Colonic mucosa (tissue), 4 donors: ENCODE results near the gene THAP11. TPM values are rescaled to one million over a fixed set of nuclear protein-coding genes. Genes with fewer than 3 reads are reported as not detected.

Source experiments
- DNase-seq: peaks from one replicate; pipeline ENCODE4 v3.0.0-alpha.2; 2020
- H3K27ac ChIP-seq: fragments of 200-600 bp; one replicate; pipeline ENCODE4 v1.8.0; 2021
- H3K27me3 ChIP-seq: fragments of 200-600 bp; one replicate; pipeline ENCODE4 v1.8.0; 2021
- H3K36me3 ChIP-seq: fragments of 200-600 bp; one replicate; pipeline ENCODE4 v1.8.0; 2021
- H3K4me1 ChIP-seq: fragments of 200-600 bp; one replicate; pipeline ENCODE4 v1.8.0; 2021; ENCODE audit warnings: mild to moderate bottlenecking
- H3K4me3 ChIP-seq: fragments of 200-600 bp; one replicate; pipeline ENCODE4 v1.8.0; 2021
- H3K9ac ChIP-seq, 2 donors: one replicate each; pipeline ENCODE4 v1.7.0; 2013; ENCODE audit warnings: control low read depth in 2 of 2, low read depth in 2 of 2, low read length in 2 of 2
- H3K9me3 ChIP-seq: fragments of 200-600 bp; one replicate; pipeline ENCODE4 v1.8.0; 2021
- CTCF ChIP-seq: fragments of 200-600 bp; IDR thresholded peaks from one replicate; pipeline ENCODE4 v1.8.0; 2022; ENCODE audit warnings: antibody characterized with exemption, mild to moderate bottlenecking
- intact Hi-C: fragments of 100-400 bp; cut with DNase I; formaldehyde crosslinking; loops from one replicate; pipeline ENCODE4 v1.14.1; 2022
- total RNA-seq, 2 donors: library from RNA; stranded (reverse); fragmentation: NEBNext Ultra II Directional in 1 of 2; extraction: Animal tissue kit (Norgen Biotek cat#: 25700) in 1 of 2; gene quantifications; one replicate each; pipeline ENCODE4 v1.2.1, GENCODE V29; 2021
- donor health status: healthy.
- donor health status: DM: no; HTN: no; CAD: no.
- donor health status: DM: no; HTN: no; CAD: no.

The THAP11 gene
- total RNA-seq, 2 donors from 2014 or later = 22.0 to 33.2 TPM

- H3K36me3 ChIP-seq = peaks cover 35% of the 10 kb centered on the region
- no peak overlapping the region for H3K9ac ChIP-seq
- no peak for TF ChIP-seq CTCF
- DNase-seq = no peak
- no peak overlapping the region for H3K27ac ChIP-seq
- H3K4me3 ChIP-seq = no peak overlapping the region
- peaks cover 10% of the 10 kb centered on the region for H3K4me1 ChIP-seq
- no peaks in the 10 kb centered on the region for H3K9me3 ChIP-seq
- H3K27me3 ChIP-seq = no peaks in the 10 kb centered on the region
- intact Hi-C loops = no loop called here
Measured at GRCh38 chr16:67878846-67879245, 36.7 kb downstream of the THAP11 start.

GRCh38 chr16:67879462-67879861 lies 37.3 kb downstream of the THAP11 start:
- H3K36me3 ChIP-seq = peaks cover 40% of the 10 kb centered on the region
- no peak for DNase-seq

GRCh38 chr16:67879936-67880335 lies 37.8 kb downstream of the THAP11 start:
- H3K36me3 ChIP-seq = peaks cover 40% of the 10 kb centered on the region
- no peak overlapping the region for H3K4me3 ChIP-seq
- no peak overlapping the region for H3K9ac ChIP-seq
- no peak for TF ChIP-seq CTCF
- no peak for DNase-seq
- intact Hi-C loops = no loop called here
- no peaks in the 10 kb centered on the region for H3K4me1 ChIP-seq
- H3K9me3 ChIP-seq = no peaks in the 10 kb centered on the region
- H3K27me3 ChIP-seq = no peaks in the 10 kb centered on the region
- no peak overlapping the region for H3K27ac ChIP-seq

More at GRCh38 chr16:67879462-67879861, 37.3 kb downstream of the THAP11 start:
- no peak overlapping the region for H3K4me3 ChIP-seq
- peaks cover 4% of the 10 kb centered on the region for H3K4me1 ChIP-seq
- H3K27me3 ChIP-seq = no peaks in the 10 kb centered on the region
- H3K9ac ChIP-seq = no peak overlapping the region
- intact Hi-C loops = no loop called here
- no peak overlapping the region for H3K27ac ChIP-seq
- no peak for TF ChIP-seq CTCF
- no peaks in the 10 kb centered on the region for H3K9me3 ChIP-seq

- H3K27me3 ChIP-seq = no peaks in the 10 kb centered on the region
- H3K9me3 ChIP-seq = no peaks in the 10 kb centered on the region
- no peak for DNase-seq
- intact Hi-C loops = no loop called here
- H3K9ac ChIP-seq = no peak overlapping the region
- no peak for TF ChIP-seq CTCF
- no peak overlapping the region for H3K27ac ChIP-seq
- no peak overlapping the region for H3K4me3 ChIP-seq
- H3K4me1 ChIP-seq = no peaks in the 10 kb centered on the region
- peaks cover 40% of the 10 kb centered on the region for H3K36me3 ChIP-seq
Measured at GRCh38 chr16:67880584-67880983, 38.5 kb downstream of the THAP11 start.

GRCh38 chr16:67881621-67882161 lies 39.6 kb downstream of the THAP11 start:
- H3K4me1 ChIP-seq = no peaks in the 10 kb centered on the region
- no peaks in the 10 kb centered on the region for H3K27me3 ChIP-seq
- intact Hi-C loops = loop anchor here (2.0 kb wide), 1 partner anchor 47 kb away; no protein-coding TSS in a partner anchor
- H3K36me3 ChIP-seq = peaks cover 37% of the 10 kb centered on the region
- no peak for TF ChIP-seq CTCF
- H3K9ac ChIP-seq = no peak overlapping the region
- no peak overlapping the region for H3K4me3 ChIP-seq
- no peak for DNase-seq
- H3K27ac ChIP-seq = no peak overlapping the region
- H3K9me3 ChIP-seq = no peaks in the 10 kb centered on the region
